NCI-H748 treated with DMSO at 0.1 percent for 48 hours (cell line): ENCODE results near the gene ROR1.
"Not testable (repeated sequence)": the region's sequence is repeated elsewhere in the genome, so short reads cannot be mapped to it uniquely, and the experiment has no call there.

Experiments used
- DNase-seq: peaks from one replicate; lab custom pipeline; 2025; lab: John Stamatoyannopoulos, UW

ROR1 gene

GRCh38 chr1:63794354-63794753 lies 20.5 kb downstream of the ROR1 start:
- DNase-seq, result no peak

GRCh38 chr1:63794939-63795378 lies 21.1 kb downstream of the ROR1 start:
- no peak for DNase-seq

DNA sequence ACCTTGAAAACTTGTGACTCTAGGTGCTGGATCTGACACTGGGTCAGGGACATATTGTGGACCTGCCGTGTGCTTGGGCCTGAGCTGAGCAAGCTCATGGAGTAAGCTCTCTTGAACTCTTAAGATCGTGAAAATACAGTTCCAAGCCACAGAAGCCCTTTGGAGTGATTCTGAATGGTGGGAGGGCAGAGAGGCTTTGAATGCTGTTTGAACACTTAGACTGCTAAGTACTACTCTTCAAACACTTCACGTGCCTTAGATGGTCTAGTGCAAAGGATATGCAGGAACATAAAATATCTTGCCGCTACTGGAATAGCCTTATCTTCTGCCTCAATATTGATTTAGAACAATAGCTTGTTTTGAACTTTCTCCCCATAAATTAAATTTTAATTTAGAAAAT lies 21.6 kb downstream of the ROR1 start:
- DNase-seq, result no peak

DNA sequence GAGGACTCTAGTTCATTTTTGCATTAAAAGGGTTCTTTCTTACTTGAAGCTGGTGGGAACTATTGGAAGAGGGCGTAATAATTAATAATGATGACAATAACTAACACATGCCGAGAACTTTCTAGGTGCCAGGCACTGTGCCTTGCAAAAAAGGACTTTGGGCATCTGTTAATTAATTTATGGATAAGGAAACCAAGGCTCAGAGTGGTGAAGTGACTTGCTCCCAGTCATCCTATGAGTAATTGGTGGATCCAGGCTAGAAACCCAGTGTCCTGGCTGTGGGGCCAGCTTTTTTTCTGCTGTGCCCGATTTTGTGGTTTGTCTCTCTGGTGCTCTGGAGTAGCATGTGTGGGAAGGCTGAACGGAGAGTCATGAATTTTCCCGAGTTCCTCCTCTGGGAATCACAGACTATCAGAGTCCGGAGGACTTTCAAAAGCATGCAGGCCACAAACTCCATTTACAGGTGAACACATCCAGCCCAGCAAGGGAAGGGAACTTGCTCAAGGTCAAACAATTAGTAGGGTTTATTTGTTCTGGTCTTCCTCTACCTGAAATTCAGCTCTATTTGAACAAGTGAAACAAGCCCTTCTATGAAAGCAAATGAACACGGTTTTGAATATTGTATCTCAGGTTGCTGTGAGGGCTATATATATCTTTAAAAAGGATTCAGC lies 23.4 kb downstream of the ROR1 start:
- no peak for DNase-seq

DNA sequence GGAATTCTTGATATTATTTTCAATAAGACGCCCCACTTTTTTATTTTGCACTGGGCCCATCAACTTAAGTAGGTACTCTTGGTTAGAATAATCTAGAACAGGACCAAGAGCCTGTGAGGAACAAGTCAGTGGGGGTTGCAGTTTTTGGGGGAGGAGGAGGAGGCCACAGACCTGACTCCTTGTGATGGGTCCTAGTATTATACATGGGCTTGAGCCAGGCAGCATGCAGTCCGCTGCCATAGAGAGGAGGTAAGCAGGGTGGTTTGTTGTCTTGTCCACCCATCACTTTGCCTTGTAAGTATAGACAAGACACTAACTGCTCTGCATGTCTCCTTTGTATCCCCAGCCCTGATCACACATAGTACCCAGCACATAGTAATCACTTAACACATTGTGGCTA lies 24.5 kb downstream of the ROR1 start:
- DNase-seq, result no peak

GRCh38 chr1:63799307-63799706 lies 25.5 kb downstream of the ROR1 start:
- no peak for DNase-seq

DNA sequence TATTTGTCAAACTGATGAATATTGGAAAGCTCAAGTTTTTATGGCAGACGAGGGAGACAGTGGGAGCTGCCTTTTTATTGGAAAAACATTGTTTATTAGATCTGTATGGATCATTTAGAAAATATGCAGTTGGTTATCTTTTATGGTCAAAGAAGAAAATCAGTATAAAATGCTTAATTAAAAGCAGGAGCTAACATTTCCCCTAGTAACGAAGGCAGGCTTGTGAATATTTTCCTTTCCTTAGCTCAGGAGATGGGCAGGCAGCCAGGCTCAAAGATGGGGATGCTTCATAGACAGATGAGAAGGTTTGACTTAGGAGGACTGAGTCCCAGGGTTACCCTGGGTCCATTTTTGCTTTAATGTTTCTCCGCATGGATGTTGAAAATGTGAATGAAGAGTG lies 26.0 kb downstream of the ROR1 start:
- DNase-seq, result no peak

DNA sequence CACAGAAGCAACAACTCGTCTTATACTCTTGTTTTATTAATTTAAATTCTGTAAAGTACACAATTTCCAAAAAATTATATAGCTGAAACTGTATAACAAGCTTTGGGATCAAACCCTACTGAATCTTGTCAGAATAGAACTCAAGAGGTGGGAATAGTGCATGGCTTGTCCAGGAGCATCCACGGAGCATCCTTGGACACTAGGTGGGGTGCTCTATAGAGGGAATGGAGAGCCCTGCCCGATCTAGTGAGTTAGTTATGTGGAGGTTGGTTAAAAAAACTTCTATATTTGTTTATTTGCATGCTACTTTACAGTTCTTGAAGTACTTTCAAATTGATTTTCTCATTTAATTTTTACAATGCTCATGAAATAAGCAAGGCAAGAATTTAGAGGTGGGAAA lies 28.3 kb downstream of the ROR1 start:
- DNase-seq, result no peak

GRCh38 chr1:63804829-63805484 lies 31.1 kb downstream of the ROR1 start:
- no peak for DNase-seq

GRCh38 chr1:63807046-63807445 lies 33.2 kb downstream of the ROR1 start:
- no peak for DNase-seq

DNA sequence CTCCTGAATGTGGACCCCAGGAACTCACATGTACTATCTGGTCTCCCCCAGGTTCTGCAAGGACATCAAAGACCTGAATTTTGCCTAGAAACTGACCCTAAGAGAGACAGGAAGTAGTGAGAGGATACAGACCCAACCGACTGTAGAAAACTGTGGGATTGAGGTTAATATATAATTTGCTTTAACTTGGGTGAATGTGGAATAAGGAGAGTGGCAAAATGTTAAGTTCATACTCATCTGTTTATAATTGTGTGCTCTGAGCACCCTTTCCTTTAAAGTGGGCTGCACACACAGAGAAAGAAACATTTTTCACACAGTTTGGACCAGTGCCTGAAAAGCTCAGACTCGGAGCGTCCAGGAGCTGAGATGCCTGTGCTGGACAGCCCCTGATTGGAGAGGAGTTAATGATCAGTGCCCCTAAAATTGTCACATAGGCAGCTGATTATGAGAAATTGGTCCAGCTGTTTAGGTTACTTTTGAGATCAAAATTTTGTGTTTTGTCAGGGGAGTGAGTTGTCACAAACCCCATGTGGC lies 37.2 kb downstream of the ROR1 start:
- DNase-seq, result no peak

DNA sequence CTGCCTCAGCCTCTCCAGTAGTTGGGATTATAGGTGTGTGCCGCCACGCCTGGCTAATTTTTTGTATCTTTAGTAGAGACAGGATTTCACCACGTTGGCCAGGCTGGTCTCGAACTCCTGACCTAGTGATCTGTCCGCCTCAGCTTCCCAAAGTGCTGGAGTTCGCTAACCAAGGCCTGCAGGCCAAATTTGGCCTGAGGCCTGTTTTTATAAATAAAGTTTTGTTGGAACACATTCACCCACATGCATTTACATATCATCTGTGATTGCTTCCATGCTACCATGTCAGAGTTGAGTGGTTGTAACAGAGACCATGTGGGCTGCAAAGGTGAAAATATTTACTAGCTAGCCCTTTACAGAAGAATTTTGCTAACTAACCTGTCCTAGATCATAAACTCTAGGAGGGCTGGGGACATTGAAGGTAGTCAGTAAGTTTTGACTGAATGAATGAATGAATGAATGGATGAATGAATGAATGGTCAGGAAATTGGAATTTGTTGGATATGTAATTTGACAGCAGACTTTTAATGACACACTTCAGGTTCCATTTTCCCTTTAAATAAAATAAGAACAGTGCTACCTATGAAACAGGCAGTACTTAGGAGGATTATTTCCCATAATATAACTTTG lies 38.4 kb downstream of the ROR1 start:
- DNase-seq, result no peak

- no peak for DNase-seq
Observed at GRCh38 chr1:63813829-63814277, 40.0 kb downstream of the ROR1 start.

GRCh38 chr1:63816217-63816815 lies 42.5 kb downstream of the ROR1 start:
- not testable (repeated sequence) for DNase-seq

DNA sequence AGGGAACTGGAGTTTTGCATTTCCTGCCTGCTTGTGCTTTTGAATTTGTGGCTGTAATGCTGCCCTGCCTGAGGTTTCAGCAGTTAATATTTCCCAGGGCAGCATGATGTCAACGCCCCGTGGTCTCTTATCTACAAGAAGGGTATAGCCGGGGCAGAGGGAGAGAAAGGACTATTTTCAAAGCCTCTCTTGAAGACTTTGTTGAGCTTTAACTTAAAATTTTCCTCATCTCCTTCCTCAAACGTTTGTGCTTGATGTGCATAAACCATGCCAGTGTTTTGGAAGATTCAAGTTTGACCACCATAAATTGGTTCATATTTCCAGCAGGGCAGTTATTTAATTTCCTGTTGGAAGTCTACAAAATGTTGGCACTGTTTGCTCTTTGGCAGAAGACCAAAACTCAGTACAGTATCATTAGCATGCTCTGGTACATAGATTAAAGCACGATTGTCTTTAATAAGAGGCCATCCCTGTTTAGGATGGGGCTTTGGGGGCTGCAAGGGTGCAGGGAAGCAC lies 43.4 kb downstream of the ROR1 start:
- no peak for DNase-seq

DNA sequence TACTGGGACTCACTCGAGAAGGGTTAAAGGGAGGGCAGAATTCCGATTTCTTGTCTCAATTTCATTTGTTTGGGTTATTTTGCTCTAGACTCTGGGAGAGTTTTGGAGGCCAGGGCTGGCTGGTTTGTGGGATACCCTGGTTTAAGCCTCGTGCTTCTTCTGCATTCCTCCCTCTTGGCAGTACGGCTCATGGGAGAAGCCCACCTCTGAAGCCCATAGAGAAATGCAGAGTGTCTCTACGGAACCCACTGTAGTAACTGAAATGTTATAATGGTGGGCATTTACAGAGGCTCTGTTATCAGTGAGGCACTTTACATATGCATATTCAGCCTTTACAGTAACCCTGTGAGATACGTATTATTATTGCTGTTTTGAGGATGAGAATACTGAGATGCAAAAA lies 43.9 kb downstream of the ROR1 start:
- DNase-seq, result no peak

DNA sequence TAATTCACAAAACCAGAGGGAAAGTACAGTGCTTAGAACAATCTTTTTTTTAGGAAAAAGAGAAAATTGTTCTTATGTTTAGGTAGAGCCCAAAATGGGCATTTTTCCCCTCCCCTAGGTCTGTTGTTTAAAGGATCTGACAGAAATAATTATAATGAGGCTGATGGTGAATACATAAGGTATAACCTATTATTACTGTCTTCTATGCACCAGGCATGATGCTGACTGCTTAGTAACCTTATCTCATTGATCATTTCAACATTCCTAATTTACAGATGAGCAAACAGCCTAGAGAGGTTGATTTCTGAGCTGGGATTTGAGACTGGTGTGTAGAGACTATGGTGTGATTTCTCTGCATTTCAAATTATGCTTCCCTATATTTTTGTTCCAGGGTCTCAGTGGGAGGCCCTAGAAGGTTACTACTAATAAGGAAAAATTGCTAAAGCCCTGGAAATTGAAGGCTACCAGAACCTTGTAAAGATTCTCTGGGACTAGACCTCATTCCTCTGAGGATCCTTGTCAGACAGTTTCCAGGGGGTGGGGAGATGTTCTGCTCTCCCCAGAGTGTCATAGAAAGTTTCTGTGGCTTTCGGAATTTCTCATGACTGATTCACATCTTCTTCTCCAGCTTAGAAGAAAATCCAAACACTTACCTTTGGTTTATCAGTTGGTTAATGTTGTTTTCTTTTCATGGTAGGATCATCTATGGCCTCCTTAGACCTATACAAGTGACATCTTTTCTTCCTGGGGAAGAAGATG lies 44.9 kb downstream of the ROR1 start:
- DNase-seq, result no peak

DNA sequence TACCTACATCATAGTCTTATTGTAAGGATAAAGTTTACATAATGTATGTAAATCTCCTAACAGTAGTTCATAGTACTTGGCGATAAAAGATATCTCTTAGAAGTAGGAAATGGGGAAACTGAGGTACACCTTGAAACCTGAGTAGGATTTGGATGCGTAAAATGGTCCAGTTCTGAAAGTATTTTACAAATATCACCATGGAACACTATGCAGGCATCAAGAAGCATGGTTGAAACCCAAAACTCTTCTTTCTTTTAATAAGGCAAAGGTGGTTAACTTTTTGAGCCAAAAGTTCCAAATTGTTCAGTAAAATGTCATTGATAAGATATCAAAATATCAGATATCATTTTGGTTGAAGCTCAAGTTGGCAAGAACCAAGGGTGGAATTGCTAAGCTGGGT lies 46.0 kb downstream of the ROR1 start:
- no peak for DNase-seq

GRCh38 chr1:63821091-63822005 lies 47.5 kb downstream of the ROR1 start:
- DNase-seq, result no peak

- no peak for DNase-seq
Observed at GRCh38 chr1:63822540-63822939, 48.7 kb downstream of the ROR1 start.

DNA sequence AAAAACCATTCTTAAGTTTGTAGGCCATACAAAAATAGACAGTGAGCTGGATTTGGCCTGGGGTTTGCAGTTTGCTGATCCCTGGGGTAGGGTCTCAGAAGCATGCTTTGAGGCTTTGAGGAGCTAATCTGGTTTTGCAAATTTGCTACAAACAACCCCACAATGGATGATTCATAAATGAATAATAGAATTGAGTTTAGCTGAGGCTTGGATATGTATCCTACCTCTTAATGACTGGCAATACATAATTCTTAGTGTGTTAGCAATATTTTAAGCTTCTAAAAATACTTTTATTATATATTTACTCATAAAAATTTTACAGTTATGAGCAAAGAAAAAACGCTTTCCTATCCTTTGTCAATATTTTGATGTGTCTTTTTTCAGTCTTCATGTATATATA lies 50.6 kb downstream of the ROR1 start:
- DNase-seq, result no peak
